ENCODE results near the gene WIF1. TPM values are rescaled to one million over a fixed set of nuclear protein-coding genes. Genes with fewer than 3 reads are reported as not detected.

WIF1 gene
- total RNA-seq, 2 experiments from 2014 or later = not detected

- intact Hi-C loops (cut with micrococcal nuclease; ENCODE audit: unreplicated experiment) = loop anchor here (1.0 kb wide), 1 partner anchor 63 kb away; no protein-coding TSS in a partner anchor
- ChIA-PET CTCF (ENCODE audit: unreplicated experiment) (interaction anchor here (0.6 kb wide), 3 partner anchors 36 to 63 kb away, joined by 3 to 4 read pairs (median 3); no protein-coding TSS in a partner anchor), POLR2A (interaction anchor here (0.6 to 2.7 kb wide), 27 partner anchors 9 to 961 kb away, joined by 3 to 24 read pairs (median 5); partner anchors contain the start of gene LLPH)
Observed at GRCh38 chr12:65169320-65170208, 48.5 kb upstream of the WIF1 start, which contains the start of gene LEMD3. LEMD3 (plus strand) TSS chr12:65169583; CDS start chr12:65169597, 14 bp downstream.

GRCh38 chr12:65168681-65169319 lies 47.7 kb upstream of the WIF1 start:
- peaks cover 17% of the 10 kb centered on the region for H3K36me3 ChIP-seq (ENCODE audit: insufficient read depth, low read length)
- TSS peak; percentile 94 for BruUV-seq (replicated peaks)
- no peak for DNase-seq (ENCODE audit: low spot score)
- H3K27ac ChIP-seq (ENCODE audit: low read depth, low read length, poor library complexity, severe bottlenecking) = peak overlapping the region; percentile 75
- H2AFZ ChIP-seq (ENCODE audit: low read length) = peak overlapping the region; percentile 89
- ChIA-PET POLR2A (interaction anchor here (0.6 to 2.7 kb wide), 25 partner anchors 9 to 962 kb away, joined by 3 to 24 read pairs (median 5); partner anchors contain the start of gene LLPH), CTCF (ENCODE audit: unreplicated experiment) (interaction anchor here (0.6 kb wide), 1 partner anchor 63 kb away, joined by 3 read pairs; no protein-coding TSS in a partner anchor)
- peak overlapping the region; percentile 95 for H3K4me3 ChIP-seq (ENCODE audit: low read depth, low read length, poor library complexity, severe bottlenecking)
- H3K79me2 ChIP-seq (ENCODE audit: insufficient read depth, low read depth, low read length) = peaks cover 52% of the 10 kb centered on the region
- no peaks in the 10 kb centered on the region for H3K9me2 ChIP-seq (ENCODE audit: insufficient read depth, low read length)
- intact Hi-C loops (cut with micrococcal nuclease; ENCODE audit: unreplicated experiment) = no loop called here
- TF ChIP-seq CTCF (conservative IDR thresholded peaks at IDR 0.05; ENCODE audit: low read length) (no peak), EZH2phosphoT487 (IDR thresholded peaks at IDR 0.05; ENCODE audit: borderline replicate concordance, low read depth, low read length) (no peak)
- H3K4me1 ChIP-seq (ENCODE audit: insufficient read depth, low read length, poor library complexity, severe bottlenecking) = peaks cover 22% of the 10 kb centered on the region
- no peaks in the 10 kb centered on the region for H3K9me3 ChIP-seq (ENCODE audit: low read length)
- H4K20me1 ChIP-seq (ENCODE audit: insufficient read depth, low read length) = peaks cover 30% of the 10 kb centered on the region
- H3K4me2 ChIP-seq (ENCODE audit: low read length) = peak overlapping the region; percentile 93

More at GRCh38 chr12:65169320-65170208, 48.5 kb upstream of the WIF1 start, which contains the start of gene LEMD3:
- Histone ChIP-seq H3K4me2 (ENCODE audit: low read length) (peak within 1 kb of the TSS; percentile 93), H3K9me3 (ENCODE audit: low read length) (no peaks in the 10 kb centered on the region), H3K27ac (ENCODE audit: low read depth, low read length, poor library complexity, severe bottlenecking) (peak within 1 kb of the TSS; percentile 75), H3K9me2 (ENCODE audit: insufficient read depth, low read length) (no peaks in the 10 kb centered on the region), H4K20me1 (ENCODE audit: insufficient read depth, low read length) (peaks cover 34% of the 10 kb centered on the region), H3K4me1 (ENCODE audit: insufficient read depth, low read length, poor library complexity, severe bottlenecking) (peaks cover 29% of the 10 kb centered on the region), H2AFZ (ENCODE audit: low read length) (peak within 1 kb of the TSS; percentile 89), H3K4me3 (ENCODE audit: low read depth, low read length, poor library complexity, severe bottlenecking) (peak within 1 kb of the TSS; percentile 95), H3K36me3 (ENCODE audit: insufficient read depth, low read length) (peaks cover 23% of the 10 kb centered on the region), H3K79me2 (ENCODE audit: insufficient read depth, low read depth, low read length) (peaks cover 60% of the 10 kb centered on the region)
- TF ChIP-seq EZH2phosphoT487 (IDR thresholded peaks at IDR 0.05; ENCODE audit: borderline replicate concordance, low read depth, low read length) (no peak), CTCF (conservative IDR thresholded peaks at IDR 0.05; ENCODE audit: low read length) (peak; percentile 29; the same call in 1 of the 2 replicates)
- peak; percentile 95 for DNase-seq (ENCODE audit: low spot score)
- BruUV-seq (replicated peaks) = no TSS peak
